Trophoblast cell (in vitro differentiated cells and primary cell): ENCODE measurements around the gene RPL41.

Experiments used
- DNase-seq, 2 donors: peaks; one replicate each; pipeline ENCODE4 v3.0.0-alpha.2; 2016
- H2AFZ ChIP-seq: 2 replicates; pipeline ENCODE4 v1.6.1; 2013; ENCODE audit warnings: low read length, moderate library complexity, mild to moderate bottlenecking; ENCODE audit not compliant: insufficient read depth, poor library complexity
- H2AK5ac ChIP-seq: 2 replicates; pipeline ENCODE4 v1.6.1; 2013; ENCODE audit warnings: mild to moderate bottlenecking, low read length
- H2BK120ac ChIP-seq: 2 replicates; pipeline ENCODE4 v1.6.1; 2013; ENCODE audit warnings: low read length, mild to moderate bottlenecking, moderate library complexity; ENCODE audit not compliant: insufficient read depth, poor library complexity
- H2BK12ac ChIP-seq: 2 replicates; pipeline ENCODE4 v1.6.1; 2013; ENCODE audit warnings: mild to moderate bottlenecking, low read length, moderate library complexity
- H2BK5ac ChIP-seq: 2 replicates; pipeline ENCODE4 v1.6.1; 2013; ENCODE audit warnings: low read length, low read depth, moderate library complexity, mild to moderate bottlenecking; ENCODE audit not compliant: poor library complexity
- H3K14ac ChIP-seq: 2 replicates; pipeline ENCODE4 v1.6.1; 2013; ENCODE audit warnings: mild to moderate bottlenecking, low read length
- H3K18ac ChIP-seq: 2 replicates; pipeline ENCODE4 v1.6.1; 2013; ENCODE audit warnings: mild to moderate bottlenecking, low read length
- H3K23ac ChIP-seq: 2 replicates; pipeline ENCODE4 v1.6.1; 2013; ENCODE audit warnings: low read length
- H3K27ac ChIP-seq: 2 replicates; pipeline ENCODE4 v1.5.1; 2013; ENCODE audit warnings: low read depth, mild to moderate bottlenecking, inconsistent platforms, low read length, moderate library complexity
- H3K27me3 ChIP-seq: 2 replicates; pipeline ENCODE4 v1.6.1; 2013; ENCODE audit warnings: inconsistent platforms, mild to moderate bottlenecking, low read length, moderate library complexity; ENCODE audit not compliant: insufficient read depth
- H3K36me3 ChIP-seq, 2 experiments: 1 replicate in 1 of 2; 2 replicates in 1 of 2; pipeline ENCODE4 v1.6.1; 2013; ENCODE audit warnings: low read length in 2 of 2, mild to moderate bottlenecking in 2 of 2, moderate library complexity in 1 of 2; ENCODE audit not compliant: insufficient read depth in 2 of 2, control insufficient read depth in 1 of 2
- H3K4ac ChIP-seq: 2 replicates; pipeline ENCODE4 v1.6.1; 2013; ENCODE audit warnings: low read depth, mild to moderate bottlenecking, low read length, moderate library complexity
- H3K4me1 ChIP-seq, 2 experiments: 1 replicate in 1 of 2; 2 replicates in 1 of 2; pipeline ENCODE4 v1.6.1; 2013; ENCODE audit warnings: low read length in 2 of 2, mild to moderate bottlenecking in 2 of 2, moderate library complexity in 1 of 2; ENCODE audit not compliant: insufficient read depth in 2 of 2, control insufficient read depth in 1 of 2
- H3K4me2 ChIP-seq: 2 replicates; pipeline ENCODE4 v1.6.1; 2013; ENCODE audit warnings: inconsistent platforms, mild to moderate bottlenecking, low read length, moderate library complexity
- H3K4me3 ChIP-seq: 2 replicates; pipeline ENCODE4 v1.5.1; 2013; ENCODE audit warnings: mild to moderate bottlenecking, low read depth, low read length, inconsistent platforms
- H3K79me1 ChIP-seq: one replicate; pipeline ENCODE4 v1.6.1; 2013; ENCODE audit warnings: low read length
- H3K79me2 ChIP-seq: 2 replicates; pipeline ENCODE4 v1.6.1; 2013; ENCODE audit warnings: low read length, mild to moderate bottlenecking; ENCODE audit not compliant: control insufficient read depth, insufficient read depth, poor library complexity
- H3K9ac ChIP-seq: 2 replicates; pipeline ENCODE4 v1.6.1; 2013; ENCODE audit warnings: mild to moderate bottlenecking, low read length
- H3K9me3 ChIP-seq: 2 replicates; pipeline ENCODE4 v1.6.1; 2013; ENCODE audit warnings: low read depth, mild to moderate bottlenecking, control low read depth, inconsistent platforms, low read length; ENCODE audit not compliant: insufficient read depth
- H4K12ac ChIP-seq: 2 replicates; pipeline ENCODE4 v1.6.1; 2013; ENCODE audit warnings: low read depth, mild to moderate bottlenecking, low read length, moderate library complexity
- H4K8ac ChIP-seq: 2 replicates; pipeline ENCODE4 v1.6.1; 2013; ENCODE audit warnings: low read depth, mild to moderate bottlenecking, low read length, moderate library complexity
- H4K91ac ChIP-seq: one replicate; pipeline ENCODE4 v1.6.1; 2013; ENCODE audit warnings: low read depth, mild to moderate bottlenecking, low read length, moderate library complexity
- WGBS: extraction: QIAGEN DNeasy Blood & Tissue Kit; methylation state at CpG from one replicate; pipeline ENCODE4 v1.1.7; 2013; ENCODE audit warnings: missing lambda C conversion rate; ENCODE audit not compliant: insufficient read length, insufficient coverage; ENCODE audit errors: extremely low coverage; 5-methylcytosine and 5-hydroxymethylcytosine counted together

RPL41 gene

DNA sequence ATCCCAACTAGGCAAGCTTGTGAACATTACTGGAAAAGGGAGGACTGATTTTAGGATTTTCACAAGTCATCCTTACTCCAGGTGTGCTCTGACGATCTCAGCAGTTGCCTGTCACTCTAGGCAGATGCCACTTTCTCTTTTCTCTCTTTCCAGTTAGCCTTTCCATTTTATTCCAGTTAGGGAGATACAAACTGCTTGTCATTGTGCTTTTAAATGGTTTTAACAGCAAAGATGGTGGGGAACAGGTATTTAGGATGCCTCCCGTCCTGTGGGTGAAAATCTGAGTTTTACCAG lies 10.9 kb upstream of the RPL41 start:
- H3K4ac ChIP-seq: peak overlapping the region; percentile 90
- no peaks in the 10 kb centered on the region for H3K9me3 ChIP-seq
- peak overlapping the region; percentile 82 for H3K9ac ChIP-seq
- no peak overlapping the region for H3K23ac ChIP-seq
- peaks cover 8% of the 10 kb centered on the region for H3K79me1 ChIP-seq
- no CpG with 5 or more reads among the region's 2 CpGs for WGBS
- H3K79me2 ChIP-seq: peaks cover 10% of the 10 kb centered on the region
- H2BK5ac ChIP-seq: no peak overlapping the region
- peaks cover 0 to 4% of the 10 kb centered on the region in 2 experiments for H3K4me1 ChIP-seq
- H3K4me3 ChIP-seq: no peak overlapping the region
- no peak overlapping the region for H3K27ac ChIP-seq
- no peak overlapping the region for H2AK5ac ChIP-seq
- H4K8ac ChIP-seq: no peak overlapping the region
- peaks cover 24 to 40% of the 10 kb centered on the region in 2 experiments for H3K36me3 ChIP-seq
- H2AFZ ChIP-seq: no peak overlapping the region
- no peak overlapping the region for H4K12ac ChIP-seq
- no peak for DNase-seq
- H2BK120ac ChIP-seq: no peak overlapping the region
- H2BK12ac ChIP-seq: no peak overlapping the region
- H3K14ac ChIP-seq: no peak overlapping the region
- no peaks in the 10 kb centered on the region for H3K27me3 ChIP-seq
- H3K18ac ChIP-seq: no peak overlapping the region
- H4K91ac ChIP-seq: no peak overlapping the region
- peak overlapping the region; percentile 97 for H3K4me2 ChIP-seq

DNA sequence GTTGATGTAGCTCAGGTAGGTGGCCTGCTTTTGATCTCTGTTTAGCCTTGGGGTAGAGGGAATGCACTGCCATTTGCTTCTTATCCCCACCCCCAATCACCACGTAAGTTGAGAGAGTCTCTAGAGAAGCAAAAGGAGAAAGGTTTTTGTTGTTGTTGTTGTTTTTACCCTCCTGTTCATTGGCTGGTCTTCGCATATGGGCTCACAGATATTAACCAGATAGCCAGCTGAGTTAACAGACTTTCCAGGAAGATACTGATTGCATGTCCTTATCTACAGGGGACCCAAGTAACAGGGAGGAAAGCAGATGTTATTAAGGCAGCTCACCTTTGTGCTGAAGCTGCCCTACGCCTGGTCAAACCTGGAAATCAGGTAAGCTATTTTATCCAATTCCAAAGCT lies 9.2 kb upstream of the RPL41 start:
- Histone ChIP-seq H3K4me1 (peaks cover 0 to 4% of the 10 kb centered on the region in 2 experiments), H4K8ac (no peak overlapping the region), H3K79me2 (peaks cover 10% of the 10 kb centered on the region), H2AFZ (no peak overlapping the region), H3K79me1 (peaks cover 8% of the 10 kb centered on the region), H3K9ac (no peak overlapping the region), H3K14ac (no peak overlapping the region), H3K4me3 (no peak overlapping the region), H3K4me2 (no peak overlapping the region), H2BK12ac (no peak overlapping the region), H3K27me3 (no peaks in the 10 kb centered on the region), H3K4ac (no peak overlapping the region), H3K36me3 (peaks cover 24 to 45% of the 10 kb centered on the region in 2 experiments), H3K27ac (no peak overlapping the region), H2AK5ac (no peak overlapping the region), H4K12ac (no peak overlapping the region), H4K91ac (no peak overlapping the region), H3K18ac (no peak overlapping the region), H3K23ac (no peak overlapping the region), H3K9me3 (no peaks in the 10 kb centered on the region), H2BK120ac (no peak overlapping the region), H2BK5ac (no peak overlapping the region)
- no peak for DNase-seq
- no CpG with 5 or more reads among the region's 3 CpGs for WGBS

DNA sequence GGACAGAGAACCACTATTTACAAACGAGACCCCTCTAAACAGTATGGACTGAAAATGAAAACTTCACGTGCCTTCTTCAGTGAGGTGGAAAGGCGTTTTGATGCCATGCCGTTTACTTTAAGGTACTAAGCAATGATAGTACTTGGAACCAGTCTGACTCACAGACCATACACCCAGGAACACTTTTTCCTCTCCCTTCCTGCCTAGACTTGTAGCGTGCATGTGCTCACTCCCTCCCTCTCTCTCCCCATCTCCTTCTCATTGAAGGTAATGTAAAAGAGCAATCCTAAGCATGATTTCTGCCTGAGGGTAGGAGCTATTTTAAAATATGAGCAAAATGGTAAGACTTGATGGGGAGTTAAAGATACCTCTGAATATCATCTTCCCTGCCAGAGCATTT lies 5.9 kb upstream of the RPL41 start:
- Histone ChIP-seq H4K12ac (no peak overlapping the region), H3K4me2 (no peak overlapping the region), H3K79me1 (peaks cover under 1% of the 10 kb centered on the region), H3K23ac (no peak overlapping the region), H4K91ac (no peak overlapping the region), H2AFZ (no peak overlapping the region), H3K14ac (no peak overlapping the region), H3K9ac (no peak overlapping the region), H2AK5ac (no peak overlapping the region), H2BK5ac (no peak overlapping the region), H3K4ac (no peak overlapping the region), H2BK12ac (no peak overlapping the region), H2BK120ac (no peak overlapping the region), H3K9me3 (no peaks in the 10 kb centered on the region), H4K8ac (no peak overlapping the region), H3K27ac (no peak overlapping the region), H3K36me3 (peaks cover 30 to 52% of the 10 kb centered on the region in 2 experiments), H3K79me2 (no peaks in the 10 kb centered on the region), H3K4me3 (no peak overlapping the region), H3K18ac (no peak overlapping the region), H3K4me1 (peaks cover 0 to 4% of the 10 kb centered on the region in 2 experiments), H3K27me3 (no peaks in the 10 kb centered on the region)
- DNase-seq: no peak
- no CpG with 5 or more reads among the region's 5 CpGs for WGBS

DNA sequence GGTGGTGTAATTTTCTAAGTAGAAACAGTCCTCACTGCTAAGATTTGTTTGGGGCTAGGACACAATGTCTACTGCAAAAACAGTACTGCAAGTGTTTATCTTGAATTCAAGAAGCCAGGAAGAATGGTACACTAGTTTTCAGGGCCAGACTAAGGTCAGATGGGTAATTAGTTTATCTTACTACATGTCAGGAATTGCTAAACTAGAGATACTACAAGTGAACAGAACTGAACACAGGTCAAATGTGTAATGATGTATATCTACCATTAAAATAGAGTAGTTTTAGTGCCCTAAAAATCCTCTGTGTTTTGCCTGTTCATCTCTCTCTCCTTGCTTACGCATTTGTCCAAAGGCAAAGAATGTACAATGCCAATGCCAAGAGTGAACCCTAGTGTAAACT lies 2.3 kb upstream of the RPL41 start:
- H3K4ac ChIP-seq: no peak overlapping the region
- DNase-seq: no peak

More for the DNA sequence above, 2.3 kb upstream of the RPL41 start:
- Histone ChIP-seq H2AK5ac (no peak overlapping the region), H3K4me1 (peaks cover 4 to 8% of the 10 kb centered on the region in 2 experiments), H3K14ac (no peak overlapping the region), H4K91ac (no peak overlapping the region), H3K27me3 (no peaks in the 10 kb centered on the region), H4K8ac (no peak overlapping the region), H3K23ac (no peak overlapping the region), H2BK120ac (no peak overlapping the region), H4K12ac (no peak overlapping the region), H3K79me2 (peaks cover 8% of the 10 kb centered on the region), H3K36me3 (peaks cover 23 to 36% of the 10 kb centered on the region in 2 experiments), H3K9me3 (no peaks in the 10 kb centered on the region), H2BK5ac (no peak overlapping the region), H2BK12ac (no peak overlapping the region), H3K79me1 (peaks cover 12% of the 10 kb centered on the region), H3K4me2 (no peak overlapping the region), H3K27ac (no peak overlapping the region), H3K9ac (no peak overlapping the region), H2AFZ (no peak overlapping the region), H3K18ac (no peak overlapping the region), H3K4me3 (no peak overlapping the region)
- no CpG with 5 or more reads among the region's 1 CpG for WGBS
